Omental fat pad (tissue), 4 donors: ENCODE results near the gene MEPCE. TPM values are rescaled to one million over a fixed set of nuclear protein-coding genes. Genes with fewer than 3 reads are reported as not detected.

Source experiments
- ATAC-seq: fragments of 150-250 bp; one replicate; pipeline ENCODE4 v1.9.1; 2016; ENCODE audit warnings: mild to moderate bottlenecking, moderate library complexity; ENCODE audit not compliant: low FRiP score
- DNase-seq: peaks from one replicate; pipeline ENCODE4 v3.0.0-alpha.2; 2019; ENCODE audit warnings: low spot score
- total RNA-seq, 4 donors: library from RNA; depleted of rRNA; stranded (reverse); fragments of >200 nt; gene quantifications; one replicate each; pipeline ENCODE4 v1.1.0, GENCODE V29; 2016
- TF ChIP-seq, protein P1 (sequence below), 3 donors: fragments of 450-650 bp; IDR thresholded peaks; one replicate each; pipeline ENCODE4 v1.5.1; 2016 to 2017; ENCODE audit warnings: antibody characterized with exemption in 3 of 3, mild to moderate bottlenecking in 3 of 3, moderate library complexity in 2 of 3

The MEPCE gene
- total RNA-seq, 4 donors from 2014 or later, result 23.6 to 49.5 (median 36.6) TPM

DNA sequence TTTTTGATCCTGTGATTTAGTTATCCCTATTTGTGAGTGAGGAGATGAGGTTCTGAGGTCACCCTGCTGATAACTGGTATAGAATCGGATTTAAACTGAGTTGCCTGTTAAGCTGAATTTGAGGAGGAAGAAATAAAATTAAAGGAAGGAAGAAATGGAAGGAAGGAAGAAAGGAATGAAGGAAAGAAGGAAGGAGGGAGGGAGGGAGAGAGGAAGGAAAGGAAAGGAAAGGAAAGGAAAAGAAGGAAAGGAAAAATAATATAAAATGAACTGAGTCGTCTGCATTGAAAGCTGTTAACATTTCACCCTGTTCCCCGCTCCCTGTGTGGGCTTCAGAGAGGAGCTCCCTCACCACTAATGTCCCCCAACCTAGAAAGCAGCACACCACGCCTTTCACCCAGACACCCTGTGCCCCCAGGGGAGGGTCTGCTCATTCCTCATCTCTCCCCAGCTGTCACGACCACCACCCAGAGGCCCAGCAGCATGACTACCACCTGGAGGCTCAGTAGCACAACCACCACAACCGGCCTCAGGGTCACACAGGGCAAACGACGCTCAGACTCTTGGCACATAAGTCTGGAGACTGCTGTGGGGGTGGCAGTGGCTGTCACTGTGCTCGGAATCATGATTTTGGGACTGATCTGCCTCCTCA lies 40.1 kb upstream of the MEPCE start:
- TF ChIP-seq, protein P1, sequence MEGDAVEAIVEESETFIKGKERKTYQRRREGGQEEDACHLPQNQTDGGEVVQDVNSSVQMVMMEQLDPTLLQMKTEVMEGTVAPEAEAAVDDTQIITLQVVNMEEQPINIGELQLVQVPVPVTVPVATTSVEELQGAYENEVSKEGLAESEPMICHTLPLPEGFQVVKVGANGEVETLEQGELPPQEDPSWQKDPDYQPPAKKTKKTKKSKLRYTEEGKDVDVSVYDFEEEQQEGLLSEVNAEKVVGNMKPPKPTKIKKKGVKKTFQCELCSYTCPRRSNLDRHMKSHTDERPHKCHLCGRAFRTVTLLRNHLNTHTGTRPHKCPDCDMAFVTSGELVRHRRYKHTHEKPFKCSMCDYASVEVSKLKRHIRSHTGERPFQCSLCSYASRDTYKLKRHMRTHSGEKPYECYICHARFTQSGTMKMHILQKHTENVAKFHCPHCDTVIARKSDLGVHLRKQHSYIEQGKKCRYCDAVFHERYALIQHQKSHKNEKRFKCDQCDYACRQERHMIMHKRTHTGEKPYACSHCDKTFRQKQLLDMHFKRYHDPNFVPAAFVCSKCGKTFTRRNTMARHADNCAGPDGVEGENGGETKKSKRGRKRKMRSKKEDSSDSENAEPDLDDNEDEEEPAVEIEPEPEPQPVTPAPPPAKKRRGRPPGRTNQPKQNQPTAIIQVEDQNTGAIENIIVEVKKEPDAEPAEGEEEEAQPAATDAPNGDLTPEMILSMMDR (IDR thresholded peaks at IDR 0.05), result no peak
- ATAC-seq (no peak), DNase-seq (no peak)

DNA sequence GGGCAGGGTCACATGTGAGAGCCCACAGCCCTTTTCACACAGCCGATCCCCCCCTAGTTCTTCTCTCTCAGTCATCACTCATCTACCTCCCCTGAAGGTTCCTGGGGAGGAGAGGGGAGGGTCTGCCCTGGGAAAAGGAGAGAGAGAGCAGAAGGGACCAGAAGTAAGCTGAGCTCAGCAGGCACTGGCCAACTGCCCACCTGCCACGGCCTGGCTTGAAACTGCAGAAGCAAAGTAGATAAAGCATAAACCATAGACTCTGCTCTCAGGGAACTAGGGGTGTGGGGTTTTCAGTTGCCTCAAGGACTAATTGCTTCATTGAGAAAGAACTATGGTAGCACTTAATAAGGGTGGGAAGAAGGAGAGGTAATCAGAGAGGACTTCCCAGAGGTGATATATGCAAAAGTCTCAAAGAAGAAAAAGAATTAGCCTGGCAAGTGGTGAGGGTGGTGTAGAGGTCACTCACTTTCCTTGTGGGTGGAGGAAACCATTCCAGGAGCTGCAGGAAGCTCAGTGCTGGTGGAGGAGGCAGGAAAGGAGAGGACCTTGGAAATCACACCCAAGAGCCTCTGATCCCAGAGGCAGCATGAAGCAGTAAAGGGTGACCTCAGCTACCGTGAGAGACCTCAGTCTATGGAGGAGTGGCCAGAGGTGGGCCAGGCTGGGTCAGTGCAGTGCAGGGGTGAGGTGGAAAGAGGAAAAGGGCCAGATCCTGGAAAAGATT lies 39.2 kb upstream of the MEPCE start:
- no peak for DNase-seq
- ATAC-seq, result no peak
- TF ChIP-seq, protein P1 (IDR thresholded peaks at IDR 0.05), result no peak

DNA sequence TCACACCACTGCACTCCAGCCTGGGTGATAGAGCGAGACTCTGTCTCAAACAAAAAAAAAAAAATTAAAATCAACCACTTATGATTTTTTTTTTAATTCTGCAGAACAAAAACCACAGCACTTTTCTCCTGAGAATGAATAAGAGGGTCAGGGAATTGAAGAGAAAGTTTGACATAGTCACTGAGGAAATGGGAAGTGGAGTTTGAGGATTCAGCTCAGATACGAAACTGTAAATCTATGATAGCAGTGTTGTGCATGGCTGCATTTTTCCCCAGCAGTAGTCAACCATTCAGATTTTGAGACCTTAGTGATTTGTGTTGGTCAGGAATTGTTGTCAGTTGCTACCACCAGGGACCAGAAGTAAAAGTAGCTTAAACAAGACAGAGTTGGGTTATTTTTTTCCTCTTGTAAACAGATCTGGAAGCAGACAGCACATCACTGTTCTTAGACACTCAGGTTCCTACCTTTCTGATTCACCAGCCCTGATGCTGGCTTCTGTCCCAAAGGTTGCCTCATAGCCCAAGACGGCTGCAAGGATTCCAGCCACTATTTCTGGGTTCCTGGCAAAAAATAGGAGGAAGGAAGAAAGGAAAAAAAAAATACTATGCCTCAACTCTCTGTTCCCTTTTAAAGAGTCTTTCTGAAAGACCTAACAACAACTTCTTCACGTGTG lies 36.3 kb upstream of the MEPCE start:
- TF ChIP-seq, protein P1 (IDR thresholded peaks at IDR 0.05), result no peak
- DNase-seq (no peak), ATAC-seq (no peak)

DNA sequence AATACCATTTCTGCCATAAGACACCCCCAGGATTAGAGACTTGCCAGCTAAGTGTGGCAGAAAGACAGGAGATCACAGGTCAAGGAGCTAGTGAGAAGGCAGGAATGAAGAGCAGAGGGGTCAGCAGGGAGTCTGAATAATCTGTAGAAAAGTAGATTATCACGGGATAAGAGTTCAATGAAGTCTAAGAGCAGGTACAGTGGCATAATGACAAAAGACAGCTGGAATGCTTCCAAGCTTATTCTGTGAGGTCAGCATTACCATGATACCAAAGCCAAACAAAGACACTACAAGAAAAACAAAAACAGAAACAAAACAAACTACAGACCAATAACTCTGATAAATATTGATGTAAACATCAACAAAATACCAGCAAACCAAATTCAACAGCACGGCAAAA lies 35.6 kb upstream of the MEPCE start:
- no peak for DNase-seq
- TF ChIP-seq, protein P1 (IDR thresholded peaks at IDR 0.05), result no peak
- no peak for ATAC-seq

DNA sequence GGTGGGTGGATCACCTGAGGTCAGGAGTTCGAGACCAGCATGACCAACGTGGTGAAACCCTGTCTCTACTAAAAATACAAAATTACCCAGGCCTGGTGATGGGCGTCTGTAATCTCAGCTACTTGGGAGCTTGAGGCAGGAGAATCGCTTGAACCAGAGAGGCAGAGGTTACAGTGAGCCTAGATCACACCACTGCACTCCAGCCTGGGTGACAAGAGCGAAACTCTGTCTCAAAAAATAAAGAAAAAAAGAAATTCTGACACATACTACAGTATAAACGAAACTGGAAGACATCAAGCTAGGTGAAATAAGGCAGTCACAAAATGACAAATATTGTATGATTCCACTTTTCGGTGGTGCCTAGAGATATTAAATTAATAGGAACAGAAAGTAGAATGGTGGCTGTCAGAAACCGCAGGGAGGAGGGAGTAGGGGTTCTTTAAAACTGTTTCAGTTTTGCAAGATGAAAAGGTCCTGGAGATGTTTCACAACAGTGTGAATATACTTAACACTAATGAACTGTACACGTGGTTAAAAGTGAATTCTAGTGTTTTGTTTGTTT lies 33.1 kb upstream of the MEPCE start:
- TF ChIP-seq, protein P1 (IDR thresholded peaks at IDR 0.05), result no peak
- ATAC-seq (no peak), DNase-seq (no peak)

DNA sequence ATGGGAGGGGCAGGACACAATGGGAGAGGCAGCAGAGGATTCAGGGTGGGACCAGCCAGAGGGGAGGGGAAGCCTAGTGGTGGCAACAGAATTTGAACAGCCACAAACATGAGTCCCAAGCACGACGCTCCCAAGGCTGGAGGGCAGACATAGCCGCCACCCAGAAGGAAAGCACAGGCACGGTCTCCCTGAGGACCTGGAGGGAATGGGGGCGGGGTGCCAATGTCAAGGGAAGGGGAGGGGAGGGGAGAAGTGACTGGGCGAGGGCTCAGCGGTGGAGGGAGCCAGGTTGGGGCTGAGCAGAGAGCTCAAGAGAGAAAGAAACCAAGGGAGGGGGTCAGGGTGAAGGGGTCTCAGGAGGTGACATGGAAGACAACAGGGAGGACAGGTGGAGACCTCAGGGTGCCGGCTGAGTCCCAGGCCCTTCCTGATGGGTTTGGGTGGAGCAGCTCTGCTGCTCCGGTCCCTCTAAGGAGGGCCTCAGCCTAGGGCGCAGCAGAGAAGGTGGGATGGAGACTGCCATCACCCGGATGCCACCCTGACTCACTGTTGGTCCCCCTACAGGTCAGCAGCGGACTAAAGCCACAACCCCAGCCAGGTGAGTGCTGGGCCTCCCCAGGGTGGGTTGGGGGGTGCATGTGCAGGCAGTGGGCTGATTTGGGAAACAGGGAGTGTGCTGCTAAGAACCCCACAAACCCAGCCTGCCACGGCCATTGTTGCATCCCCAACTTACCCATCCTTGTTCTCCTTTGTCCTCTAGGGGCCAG lies 32.1 kb upstream of the MEPCE start:
- no peak for ATAC-seq

More for the DNA sequence above, 32.1 kb upstream of the MEPCE start:
- no peak for DNase-seq
- TF ChIP-seq, protein P1 (IDR thresholded peaks at IDR 0.05), result no peak
